SHP77 (cell line): ENCODE results near the gene ALKBH3.

Experiments
- DNase-seq, 2 experiments: peaks; one replicate each; lab custom pipeline; 2025; lab: John Stamatoyannopoulos, UW

Gene ALKBH3

DNA sequence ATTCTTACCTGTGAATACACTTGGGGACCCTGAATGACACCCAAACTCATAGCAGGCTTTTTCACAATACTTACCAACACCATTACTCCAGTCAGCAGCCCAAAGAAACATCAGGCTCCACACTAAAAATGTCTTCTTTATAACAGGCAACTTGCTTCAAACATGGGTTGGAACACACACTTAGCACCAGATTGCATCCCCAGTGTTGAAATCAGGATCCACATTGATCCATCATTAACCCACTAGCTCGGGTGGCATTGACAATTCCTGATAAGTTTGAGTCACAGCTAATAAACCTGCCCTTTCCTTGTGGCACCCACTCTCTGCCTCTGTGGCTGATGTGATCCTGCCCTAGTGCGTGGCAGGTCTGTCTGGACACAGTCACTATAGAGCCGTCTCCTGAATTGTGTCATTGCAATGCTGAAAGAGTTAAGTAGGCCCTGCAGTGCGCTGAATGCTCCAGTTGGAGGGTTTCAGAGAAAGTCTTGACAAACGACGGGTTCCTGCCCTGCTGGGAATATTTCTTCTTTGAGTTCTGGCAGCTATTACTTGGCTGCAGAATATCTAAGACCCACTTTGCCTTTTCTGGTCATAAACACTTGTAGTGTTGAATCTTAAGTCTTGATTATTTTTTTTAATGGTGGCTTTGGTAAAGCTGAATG is 42.2 kb downstream of the ALKBH3 start:
- DNase-seq = no peak

DNA sequence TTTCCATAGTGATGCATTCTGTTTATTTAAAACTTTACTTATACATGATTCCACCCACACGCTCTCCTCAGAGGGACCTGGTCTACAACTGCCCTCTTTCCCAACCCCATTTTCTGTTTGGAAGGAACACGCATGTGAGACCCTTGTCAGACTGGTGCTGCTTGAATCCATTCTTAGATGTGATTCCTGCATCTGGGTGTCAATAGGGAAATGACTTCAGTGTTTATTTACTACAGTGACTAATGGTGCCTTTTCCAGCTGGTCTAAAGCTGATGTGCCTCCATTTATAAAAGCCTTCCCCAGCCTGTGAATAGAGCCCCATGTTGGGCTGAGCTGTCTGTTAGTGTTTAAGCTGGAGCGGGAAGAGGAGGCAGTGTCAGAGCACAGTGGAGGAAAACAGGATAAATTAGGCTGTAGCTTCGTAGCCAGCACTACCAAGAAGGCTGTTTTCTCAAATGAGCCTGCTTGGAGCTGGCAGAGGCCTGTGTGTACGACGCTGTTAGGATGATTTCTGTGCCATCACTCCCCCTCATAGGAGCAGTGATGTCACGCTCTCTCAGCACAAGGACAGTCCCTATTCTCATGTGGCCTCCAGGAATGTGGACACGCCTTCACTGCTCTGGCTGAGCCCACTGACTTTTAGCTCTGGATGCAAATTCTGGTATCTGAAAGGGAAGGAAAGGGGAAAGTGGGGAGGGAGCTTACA is 42.9 kb downstream of the ALKBH3 start:
- no peak for DNase-seq

DNA sequence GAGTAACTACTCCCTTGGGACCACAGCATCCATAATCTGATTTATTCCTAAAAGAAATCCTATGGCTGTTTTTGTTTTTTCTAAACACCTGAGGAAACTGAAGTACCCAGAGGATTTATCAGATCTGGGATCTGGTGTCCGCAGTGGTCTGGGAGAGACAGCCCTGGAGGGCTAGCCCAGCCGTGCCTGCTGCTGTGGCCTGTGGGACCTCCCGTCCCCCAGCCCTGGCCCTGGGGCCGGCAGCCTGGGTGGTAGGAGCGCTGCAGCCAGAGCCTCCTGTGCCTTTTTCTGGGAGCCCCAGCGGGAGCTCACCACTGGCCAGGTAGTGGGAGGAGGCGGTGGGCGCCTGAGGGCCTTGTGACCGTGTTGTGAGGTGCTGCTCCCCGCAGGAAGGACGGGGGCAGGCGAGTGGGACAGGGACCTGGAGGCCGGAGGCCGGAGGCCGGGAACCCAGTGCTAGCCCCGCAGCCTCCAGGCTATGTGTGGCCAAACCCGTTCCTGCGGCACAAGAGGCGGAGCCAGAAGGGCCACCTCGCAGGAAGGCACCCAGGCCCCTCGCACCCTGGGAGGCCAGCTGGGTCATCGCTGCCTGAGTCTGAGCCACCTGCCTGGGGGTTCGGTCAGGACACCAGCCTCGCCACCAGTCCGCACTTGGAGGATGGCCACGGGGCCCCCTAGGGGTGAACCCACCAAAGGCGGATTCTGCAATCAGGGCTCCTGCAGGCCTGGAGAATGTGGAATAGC is 43.7 kb downstream of the ALKBH3 start:
- DNase-seq = no peak

DNA sequence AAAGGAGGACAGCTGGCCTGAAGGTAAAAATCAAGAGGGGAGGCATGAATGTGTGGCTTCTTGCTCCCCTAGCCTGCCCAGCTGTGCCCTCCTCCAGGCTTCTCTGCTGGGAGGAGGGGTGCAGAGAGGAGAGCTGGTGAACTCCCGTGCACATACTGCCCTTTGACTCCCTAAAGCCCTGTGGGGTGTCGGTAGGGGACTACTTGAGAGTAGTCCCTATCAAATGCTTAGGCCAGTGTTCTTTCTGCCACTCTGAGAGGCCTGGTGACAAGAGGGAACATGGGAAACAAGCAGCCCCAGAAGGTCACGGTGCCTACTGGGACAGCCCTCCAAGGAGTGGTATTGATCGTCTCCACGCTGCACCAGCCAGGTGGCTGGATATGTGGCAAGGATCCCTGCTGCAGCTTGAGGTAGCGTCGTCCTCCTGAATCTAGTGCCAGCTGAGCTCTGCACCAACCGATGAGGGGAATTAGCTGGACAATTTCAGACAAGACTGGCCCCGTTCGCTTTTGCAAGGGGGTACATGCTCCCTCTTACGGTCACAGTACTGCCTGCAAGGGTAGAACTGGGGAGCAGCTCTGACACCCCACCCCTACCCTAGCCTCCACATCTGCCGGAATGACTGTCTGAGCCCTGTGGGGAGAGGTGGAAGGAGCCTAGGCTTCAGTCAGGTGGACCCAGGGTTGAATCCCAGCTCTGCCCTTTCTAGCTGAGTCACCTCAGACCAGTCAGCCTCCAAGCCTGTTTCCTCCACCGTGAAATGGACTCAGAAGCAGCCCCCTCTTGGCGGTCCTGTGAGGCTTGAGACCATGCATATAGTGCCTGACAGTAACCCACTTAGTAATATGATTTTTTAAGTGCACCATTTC is 44.7 kb downstream of the ALKBH3 start:
- no peak for DNase-seq

DNA sequence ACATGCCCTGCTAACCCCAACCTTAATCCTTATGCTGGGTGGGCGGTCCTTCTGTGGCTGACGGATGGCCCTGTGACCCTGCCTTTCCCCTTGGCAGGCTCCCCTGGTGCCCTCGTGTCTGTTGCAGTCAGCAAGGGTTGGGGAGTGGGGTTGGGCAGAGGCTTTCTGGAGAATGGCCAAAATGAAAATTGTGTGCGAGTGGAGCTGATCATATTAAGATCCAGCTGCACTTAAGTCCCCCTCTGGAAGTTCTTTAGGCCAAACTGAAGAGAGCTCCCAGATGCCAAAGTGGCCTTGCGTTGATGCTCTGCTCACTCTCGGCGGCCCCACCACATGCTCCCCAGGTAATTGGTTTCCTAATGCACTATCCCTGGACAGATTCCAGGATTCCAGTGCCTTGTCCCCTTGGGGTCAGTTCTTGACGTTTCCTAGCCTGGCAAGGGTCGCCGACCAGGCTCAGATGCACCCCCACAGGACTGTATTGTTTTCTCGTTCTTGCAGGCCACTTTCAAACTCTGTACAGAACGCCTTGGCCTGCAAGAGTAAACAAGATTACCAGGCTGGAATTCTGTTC is 45.4 kb downstream of the ALKBH3 start:
- no peak for DNase-seq

DNA sequence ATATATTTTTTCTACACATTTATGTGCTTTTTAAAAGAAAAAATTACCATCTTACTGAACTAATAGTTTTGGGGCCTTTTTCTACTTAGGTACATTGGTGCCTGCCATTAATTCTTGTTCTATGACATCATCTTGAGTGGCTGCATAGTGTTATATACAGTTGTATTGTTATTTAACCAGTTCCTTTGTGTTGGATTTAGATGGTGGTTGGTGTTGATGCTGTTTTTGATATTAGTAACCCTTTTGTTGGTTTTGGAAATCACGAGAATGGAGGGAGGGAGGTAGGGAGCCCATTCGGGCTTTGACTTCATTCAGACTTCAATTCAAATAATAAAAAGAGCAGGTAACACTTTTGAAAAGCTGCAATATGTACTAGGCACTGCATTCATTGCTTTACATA is 46.4 kb downstream of the ALKBH3 start:
- DNase-seq = no peak

DNA sequence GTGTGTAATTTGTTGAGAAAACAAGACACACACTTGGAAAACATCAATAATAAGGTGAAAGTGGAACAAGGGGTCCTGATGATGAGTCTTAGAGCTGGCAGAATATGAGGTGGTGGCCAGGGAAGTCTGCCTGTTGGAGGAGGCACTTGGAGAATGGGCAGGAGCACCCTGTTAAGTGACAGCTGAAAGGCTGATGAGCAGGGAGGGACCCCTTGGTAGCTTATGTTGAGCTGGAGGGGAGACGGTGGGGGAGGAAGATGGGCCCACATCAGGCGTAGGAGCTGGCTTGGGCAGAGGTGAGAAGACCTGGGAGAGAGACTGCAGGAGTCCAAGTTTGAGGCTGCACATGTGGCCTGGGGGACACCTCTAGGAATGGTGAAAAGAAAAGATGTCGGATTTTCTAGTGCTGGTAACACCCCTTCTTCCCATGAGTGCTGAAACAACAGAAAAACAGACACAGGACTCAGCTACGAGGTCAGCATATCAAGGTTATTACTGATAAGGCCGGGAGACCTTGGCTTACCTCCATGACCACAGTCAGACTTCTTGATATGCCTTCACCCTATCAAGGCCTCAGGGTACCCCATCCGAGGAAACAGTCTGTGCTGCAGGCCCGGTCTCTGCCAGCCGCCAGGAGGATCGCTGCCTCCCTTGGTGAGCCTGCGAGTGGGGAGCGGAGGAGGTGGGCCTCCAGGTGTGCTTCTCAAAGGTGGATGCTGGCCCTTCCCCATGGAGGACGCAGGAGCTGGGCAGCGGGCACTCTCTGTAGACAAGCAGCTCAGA is 47.5 kb downstream of the ALKBH3 start:
- no peak for DNase-seq

DNA sequence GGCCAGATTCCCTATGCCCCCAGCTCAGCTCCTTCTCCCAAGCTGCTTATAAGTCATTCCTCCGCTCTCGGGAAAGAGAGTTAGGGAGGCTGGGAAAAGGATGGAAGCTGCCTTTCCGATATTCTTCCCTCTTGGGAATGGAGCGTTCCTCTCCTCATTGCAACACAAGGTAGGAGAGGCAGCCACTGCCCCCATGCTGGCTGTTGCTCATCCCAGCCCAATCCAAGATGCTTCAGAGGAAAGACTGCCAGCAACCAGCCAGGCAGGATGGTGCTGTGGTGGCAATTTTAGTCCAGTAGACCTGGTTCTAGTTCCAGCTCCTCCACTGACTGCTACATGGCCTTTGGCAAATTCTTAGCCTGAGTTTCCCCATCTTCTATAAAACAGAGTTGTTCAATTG is 48.1 kb downstream of the ALKBH3 start:
- DNase-seq = no peak

DNA sequence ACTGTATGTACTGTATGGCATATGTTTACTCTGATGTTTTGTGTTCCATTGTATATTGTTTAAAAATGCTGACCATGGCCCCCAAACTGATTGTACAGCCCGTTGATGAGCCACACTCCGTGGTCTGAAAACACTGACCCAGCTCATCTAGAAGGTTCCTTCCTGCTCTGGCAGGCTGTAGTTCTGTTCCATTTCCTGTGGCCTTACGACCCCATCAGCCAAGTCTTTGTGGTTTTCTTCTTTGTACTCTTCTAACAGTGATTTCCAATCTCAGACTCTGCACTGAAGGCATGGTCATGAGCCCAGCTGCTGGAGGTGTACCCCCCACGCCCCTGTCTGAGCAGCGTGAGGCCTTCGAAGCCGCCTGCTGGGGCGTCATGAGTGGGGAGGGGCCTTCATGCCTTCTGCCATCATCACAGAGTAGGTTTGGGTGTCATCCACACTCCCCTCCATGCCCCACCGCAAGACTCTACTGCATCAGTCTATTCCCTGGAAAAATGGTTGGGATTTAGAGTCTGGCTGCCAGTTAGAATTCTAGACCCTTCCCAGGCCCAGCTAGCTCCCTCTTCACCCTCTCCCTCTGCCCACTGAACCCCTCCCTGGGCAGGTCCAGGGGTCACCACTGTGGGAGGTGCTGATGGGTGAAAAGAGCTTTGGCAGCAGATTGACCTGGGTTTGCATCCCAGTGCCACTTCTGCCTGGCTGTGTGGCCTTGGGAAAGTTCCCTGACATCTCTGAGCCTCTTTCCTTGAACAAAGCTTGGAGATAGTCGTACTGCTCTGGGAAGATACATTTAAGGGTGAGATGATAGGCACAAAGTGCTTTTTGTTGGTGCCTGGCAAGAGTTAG is 50.5 kb downstream of the ALKBH3 start:
- DNase-seq = no peak

DNA sequence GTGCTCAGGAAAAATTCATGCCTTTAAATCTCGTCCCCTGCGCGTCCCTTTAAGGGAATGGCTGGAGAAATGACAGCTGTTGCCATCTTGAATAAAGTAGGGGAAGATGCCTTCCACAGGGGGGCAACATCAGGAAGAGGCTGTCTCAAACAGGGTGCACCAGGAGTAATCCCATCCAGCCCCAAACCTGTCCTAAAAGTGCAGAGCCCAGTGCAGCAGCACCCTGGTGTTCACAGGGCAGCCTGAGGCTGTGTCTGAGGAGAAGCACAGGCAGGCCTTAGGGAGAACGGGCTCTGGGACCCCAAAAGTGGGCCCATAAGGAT is 51.0 kb downstream of the ALKBH3 start:
- DNase-seq = no peak

DNA sequence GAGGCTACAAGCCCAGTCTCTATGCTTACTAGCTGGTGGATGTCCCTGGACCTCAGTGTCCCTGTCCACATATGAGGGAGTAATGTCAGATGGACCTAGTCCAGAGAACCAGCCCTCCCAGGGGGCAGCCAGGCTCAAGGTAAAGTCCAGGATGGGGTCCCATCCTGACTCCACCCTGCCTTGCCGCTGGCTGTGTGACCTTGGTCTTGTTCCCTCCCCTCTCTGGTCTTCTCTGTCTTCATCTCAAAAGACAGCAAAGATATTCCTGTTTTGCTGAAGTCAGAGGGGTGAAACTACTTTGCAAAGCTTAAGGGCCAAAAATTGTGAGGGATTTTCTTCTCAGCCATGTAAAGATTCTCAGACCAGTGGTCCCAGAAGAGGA is 52.6 kb downstream of the ALKBH3 start:
- DNase-seq = no peak

DNA sequence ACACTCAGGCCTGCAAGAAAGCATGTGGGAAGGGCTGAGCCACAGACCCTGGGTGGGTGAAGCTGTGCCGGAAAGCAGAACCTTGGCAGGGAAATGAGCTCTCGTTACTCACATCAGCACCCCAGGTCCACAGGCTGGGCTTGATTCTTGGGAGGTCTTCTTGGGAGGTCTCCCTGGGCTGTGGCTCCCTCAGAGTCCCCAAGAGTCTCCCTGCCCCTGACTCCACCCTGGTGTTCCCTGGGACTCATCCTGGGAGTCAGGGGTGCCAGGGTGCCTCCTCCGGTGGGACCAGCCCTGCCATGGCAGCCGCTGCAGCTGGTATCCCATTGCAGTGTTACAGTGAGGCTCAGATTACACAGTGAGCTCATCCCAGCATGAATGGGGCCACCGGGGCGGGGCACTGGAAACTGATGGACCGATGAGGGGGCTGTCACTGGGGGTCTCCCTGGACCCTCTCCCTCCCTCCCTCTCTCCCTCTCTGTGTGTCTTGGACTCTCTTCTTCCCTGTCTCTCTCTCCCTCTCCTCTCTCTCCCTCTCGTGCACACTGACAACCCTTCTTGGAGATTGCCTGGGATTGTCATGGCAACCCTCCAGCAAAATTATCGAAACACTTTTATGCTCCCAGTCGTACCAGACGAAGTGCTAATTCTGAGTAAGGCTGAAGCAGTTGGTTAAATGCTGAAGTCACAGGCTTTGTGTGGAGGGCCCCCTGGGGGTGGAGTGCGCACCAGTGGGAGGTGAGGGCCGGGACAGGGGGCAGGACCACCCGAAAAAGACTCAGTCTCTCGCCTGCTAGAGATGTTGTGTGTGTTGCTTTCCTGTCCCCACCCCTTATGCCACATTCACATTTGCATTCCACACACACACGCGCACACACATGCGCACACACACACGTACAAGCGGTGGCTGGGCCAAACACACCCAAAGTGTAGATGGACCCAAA is 53.2 kb downstream of the ALKBH3 start:
- peak; percentile 15 to 21 for DNase-seq

DNA sequence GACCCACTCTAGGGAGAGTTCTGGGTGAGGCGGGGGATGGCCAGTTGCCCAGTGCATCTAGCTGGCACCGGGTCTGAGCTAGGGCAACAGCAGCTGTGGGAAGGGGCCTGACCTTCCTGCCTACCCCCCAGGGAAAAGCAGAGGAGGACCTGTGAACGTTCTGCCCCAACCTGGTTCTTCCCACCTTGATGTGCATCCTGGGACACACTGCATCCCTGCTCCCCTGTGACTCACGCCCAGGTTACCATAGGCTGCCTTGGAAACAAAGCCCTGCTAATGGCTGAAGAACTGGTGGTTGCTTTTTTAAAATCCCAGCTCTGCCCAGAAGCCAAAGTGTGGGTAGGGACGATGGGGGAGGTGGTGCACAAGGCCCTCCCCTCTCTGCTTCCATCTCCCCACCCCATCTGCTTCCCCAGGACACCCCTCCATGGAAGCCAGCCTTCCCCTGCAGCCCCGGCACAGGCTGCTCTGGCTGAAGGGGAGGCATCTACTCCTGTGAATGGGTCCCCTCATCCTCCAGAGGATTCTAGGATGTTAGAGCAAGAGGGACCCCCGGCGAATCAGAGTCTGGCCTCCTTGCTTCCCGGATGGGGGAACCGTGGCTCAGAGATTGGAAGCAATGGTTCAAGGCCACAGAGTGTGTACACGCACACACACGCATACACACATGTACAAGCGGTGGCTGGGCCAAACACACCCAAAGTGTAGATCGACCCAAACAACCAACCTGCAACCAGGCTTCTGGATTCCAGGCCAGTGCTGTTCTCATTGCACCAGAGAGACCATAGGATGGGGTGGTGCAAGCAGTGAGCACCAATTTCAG is 54.2 kb downstream of the ALKBH3 start:
- DNase-seq = no peak

DNA sequence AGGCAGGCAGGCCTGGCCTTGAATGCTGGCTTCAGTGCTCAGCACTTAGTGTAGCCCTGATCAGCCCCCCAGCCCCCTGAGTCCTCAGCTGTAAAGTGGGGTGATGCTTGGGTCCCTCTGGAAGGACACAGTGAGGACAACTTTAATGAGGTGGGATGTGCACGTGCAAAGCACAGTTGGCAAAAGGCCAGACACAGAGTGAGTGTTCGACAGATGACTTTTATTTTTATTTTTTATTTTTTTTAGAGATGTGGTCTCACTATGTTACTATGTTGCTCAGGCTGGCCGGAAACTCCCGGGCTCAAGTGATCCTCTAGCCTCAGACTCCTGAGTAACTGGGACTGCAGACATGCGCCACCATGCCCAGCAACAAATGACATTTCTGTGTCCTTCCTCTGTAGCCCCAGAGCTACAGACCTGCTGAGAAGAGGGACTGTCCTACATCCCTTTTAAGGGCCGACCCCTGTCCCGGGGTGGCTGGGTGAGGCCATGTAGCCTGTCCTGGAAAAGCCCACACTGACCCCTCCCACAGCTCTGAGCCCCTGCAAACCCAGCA is 54.9 kb downstream of the ALKBH3 start:
- no peak for DNase-seq

DNA sequence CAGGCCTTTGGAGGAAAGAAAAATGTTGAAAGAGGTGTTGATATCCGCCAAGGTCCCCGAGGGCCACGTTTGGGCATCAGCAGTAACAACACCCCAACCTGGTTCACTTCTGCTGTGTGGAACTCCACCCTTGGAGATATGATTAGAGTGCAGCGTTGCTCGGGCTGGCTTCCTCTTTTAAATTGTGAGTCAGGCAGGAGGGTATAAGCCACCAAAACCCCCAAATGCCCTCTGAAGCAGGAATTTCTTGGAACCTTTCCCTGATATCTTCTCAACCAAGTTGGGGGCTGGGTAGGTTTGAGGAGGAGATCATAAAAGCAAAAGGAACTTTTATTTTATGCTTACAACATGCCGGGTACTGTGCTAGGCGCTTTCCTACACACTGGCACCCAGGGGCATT is 55.4 kb downstream of the ALKBH3 start:
- DNase-seq = no peak

DNA sequence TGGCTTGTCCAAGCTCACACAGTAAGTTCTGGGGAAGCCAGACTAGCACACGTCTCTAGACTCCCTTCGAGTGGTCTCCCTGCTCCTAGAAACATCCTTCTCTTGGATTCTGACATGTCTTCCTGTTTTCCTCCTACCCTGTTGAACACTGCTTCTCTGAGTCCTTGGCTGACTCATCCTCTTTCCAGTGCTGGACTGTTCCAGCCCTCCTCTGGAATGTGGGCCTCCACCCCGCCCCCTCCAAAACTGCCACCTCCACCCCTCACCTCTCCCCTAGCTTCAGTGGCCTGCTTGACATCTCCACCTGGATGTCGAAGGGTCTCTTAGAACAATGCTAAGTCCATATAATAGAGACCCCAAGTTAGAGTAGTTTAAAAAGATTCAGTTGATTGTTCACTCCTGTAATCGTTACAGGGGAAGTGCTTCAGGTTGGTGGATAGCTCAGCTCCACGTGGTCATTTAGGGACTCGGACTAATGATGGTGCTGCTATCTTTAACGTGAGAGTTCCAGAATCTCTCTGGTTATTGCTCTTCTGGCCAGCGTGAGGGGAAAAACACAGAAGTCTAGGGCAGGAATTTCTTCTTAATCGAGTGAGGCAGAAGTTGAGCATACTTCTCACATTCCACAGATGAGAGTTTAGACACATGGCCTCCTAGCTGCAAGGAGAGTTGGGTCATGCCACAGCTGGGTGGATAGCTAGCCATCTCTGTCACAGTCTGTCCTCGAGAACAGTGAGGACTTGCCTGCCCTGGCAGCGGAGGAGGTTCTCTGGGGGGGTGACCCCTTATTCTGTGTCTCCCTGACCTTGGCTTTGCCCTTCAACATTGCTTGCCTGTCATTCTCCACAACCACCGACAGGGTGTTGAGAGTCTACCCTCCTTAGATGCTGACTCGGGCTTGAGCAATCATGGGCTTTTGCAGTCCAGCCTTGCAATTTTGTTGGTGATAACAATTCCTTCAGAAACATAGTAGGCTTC is 57.1 kb downstream of the ALKBH3 start:
- no peak for DNase-seq
